ENCODE data around the gene RGSL1.

Gene RGSL1

GRCh38 chr1:182450087-182450486 lies at the start of gene RGSL1:
TSS of gene RGSL1 (plus strand) at chr1:182450146. CDS start at chr1:182450166, 20 bp downstream.
- DNase-seq: no peak

GRCh38 chr1:182400567-182400966 lies 49.4 kb upstream of the RGSL1 start, which contains the start of gene TEDDM1:
TSS of gene TEDDM1 (minus strand) at chr1:182400667. CDS start at chr1:182400485, 182 bp downstream.
- no peak for DNase-seq

- no peak for DNase-seq
Observed at GRCh38 chr1:182404781-182405180, 45.2 kb upstream of the RGSL1 start.

- DNase-seq: no peak
Observed at GRCh38 chr1:182405578-182405977, 44.4 kb upstream of the RGSL1 start.

GRCh38 chr1:182406012-182406411 lies 43.9 kb upstream of the RGSL1 start:
- DNase-seq: no peak

GRCh38 chr1:182407724-182408123 lies 42.2 kb upstream of the RGSL1 start:
- no peak for DNase-seq

- DNase-seq: no peak
Observed at GRCh38 chr1:182408435-182409075, 41.4 kb upstream of the RGSL1 start.

GRCh38 chr1:182410138-182410537 lies 39.8 kb upstream of the RGSL1 start:
- DNase-seq: no peak

GRCh38 chr1:182410620-182411273 lies 39.2 kb upstream of the RGSL1 start:
- DNase-seq: no peak

- no peak for DNase-seq
Observed at GRCh38 chr1:182413486-182413885, 36.5 kb upstream of the RGSL1 start.

- DNase-seq: no peak
Observed at GRCh38 chr1:182413969-182414368, 36.0 kb upstream of the RGSL1 start.

- no peak for DNase-seq
Observed at GRCh38 chr1:182415789-182416188, 34.2 kb upstream of the RGSL1 start.

- DNase-seq: no peak
Observed at GRCh38 chr1:182426442-182427430, 23.2 kb upstream of the RGSL1 start.

- DNase-seq: no peak
Observed at GRCh38 chr1:182428043-182428442, 21.9 kb upstream of the RGSL1 start.

GRCh38 chr1:182430263-182431068 lies 19.5 kb upstream of the RGSL1 start:
- no peak for DNase-seq

GRCh38 chr1:182431278-182431677 lies 18.7 kb upstream of the RGSL1 start:
- no peak for DNase-seq

- no peak for DNase-seq
Observed at GRCh38 chr1:182433580-182433979, 16.4 kb upstream of the RGSL1 start.

- no peak for DNase-seq
Observed at GRCh38 chr1:182438326-182438725, 11.6 kb upstream of the RGSL1 start.

GRCh38 chr1:182441719-182442118 lies 8.2 kb upstream of the RGSL1 start:
- DNase-seq: no peak

GRCh38 chr1:182442333-182442732 lies 7.6 kb upstream of the RGSL1 start:
- no peak for DNase-seq

- DNase-seq: no peak
Observed at GRCh38 chr1:182444497-182444896, 5.4 kb upstream of the RGSL1 start.

- DNase-seq: peak; percentile 33
Observed at GRCh38 chr1:182446033-182446669, 3.8 kb upstream of the RGSL1 start.

Measured in kidney glomerular epithelial cell (primary cell).